Kidney (tissue), 14 donors: Measurements from ENCODE around the gene MFSD1. TPM values are rescaled to one million over a fixed set of nuclear protein-coding genes. Genes with fewer than 3 reads are reported as not detected.
A peak's percentile ranks its signal among the peaks of the same experiment; 100 is the strongest.

ENCODE experiments used
- DNase-seq, 5 donors: peaks; one replicate each; pipeline ENCODE4 v3.0.0-alpha.2; 2013 to 2020
- FAIRE-seq: peaks from 2 replicates; lab custom pipeline; 2012; peaks lifted over from hg19 to GRCh38; lab: Jason Lieb, UNC
- H3K27ac ChIP-seq, 2 donors: one replicate each; pipeline ENCODE4 v1.7.0; 2013; ENCODE audit warnings: low read depth in 2 of 2, low read length in 2 of 2, inconsistent platforms in 1 of 2
- H3K27me3 ChIP-seq: one replicate; pipeline ENCODE4 v1.7.1; 2013; ENCODE audit warnings: low read length, inconsistent platforms; ENCODE audit not compliant: control insufficient read depth, insufficient read depth
- H3K36me3 ChIP-seq, 3 donors: one replicate each; pipeline versions ENCODE4 v1.7.0 to v1.7.1; 2013; ENCODE audit warnings: low read length in 3 of 3, control low read depth in 1 of 3, inconsistent platforms in 1 of 3; ENCODE audit not compliant: insufficient read depth in 3 of 3, control insufficient read depth in 2 of 3
- H3K4me1 ChIP-seq, 3 donors: one replicate each; pipeline versions ENCODE4 v1.7.0 to v1.7.1; 2013; ENCODE audit warnings: low read length in 3 of 3, inconsistent platforms in 1 of 3, low read depth in 1 of 3; ENCODE audit not compliant: control insufficient read depth in 2 of 3, insufficient read depth in 2 of 3
- H3K4me3 ChIP-seq, 3 donors: one replicate each; pipeline versions ENCODE4 v1.7.0 to v1.8.1; 2013; ENCODE audit warnings: low read length in 3 of 3, control low read depth in 1 of 3, inconsistent platforms in 1 of 3
- H3K9ac ChIP-seq, 3 donors: one replicate each; pipeline versions ENCODE4 v1.7.0 to v1.7.1; 2013; ENCODE audit warnings: low read length in 3 of 3, control low read depth in 1 of 3, inconsistent platforms in 1 of 3
- H3K9me3 ChIP-seq, 3 donors: one replicate each; pipeline versions ENCODE4 v1.7.0 to v1.7.1; 2013; ENCODE audit warnings: low read length in 3 of 3, control low read depth in 1 of 3, inconsistent platforms in 1 of 3; ENCODE audit not compliant: control insufficient read depth in 2 of 3, insufficient read depth in 1 of 3
- CTCF ChIP-seq: IDR thresholded peaks from 3 replicates; pipeline ENCODE4 v1.5.1; 2012; ENCODE audit warnings: mild to moderate bottlenecking, moderate library complexity, borderline replicate concordance; ENCODE audit not compliant: insufficient read depth; ENCODE audit errors: extremely low read depth
- intact Hi-C: fragments of 100-400 bp; cut with DNase I; formaldehyde crosslinking; loops from one replicate; pipeline ENCODE4 v1.11.1; 2022
- polyA plus RNA-seq: library from polyadenylated mRNA; stranded (reverse); fragments of 350-450 nt; fragmentation: Illumina TruSeq; extraction: RNeasy Lipid Tissue Mini Kit (QIAGEN cat#74804); gene quantifications from one replicate; pipeline ENCODE4 v1.2.3, GENCODE V29; 2014; ENCODE audit warnings: low read depth, low replicate concordance; ENCODE audit not compliant: insufficient read depth
- total RNA-seq: library from RNA; stranded (reverse); fragmentation: NEBNext Ultra II Directional; extraction: Animal tissue kit (Norgen Biotek cat#: 25700); gene quantifications from one replicate; pipeline ENCODE4 v1.2.1, GENCODE V29; 2021
- donor health status: control.
- donor health status: control.
- donor health status: control.
- donor health status: control.
- donor health status: control.
- donor health status: DM: yes; HTN: yes; CAD: no.
- donor health status: Normal renal cell carcinoma (clear cell type).

MFSD1 gene
- total and polyA plus RNA-seq, 2 donors from 2014 or later, result 46.5 to 76.2 TPM

DNA sequence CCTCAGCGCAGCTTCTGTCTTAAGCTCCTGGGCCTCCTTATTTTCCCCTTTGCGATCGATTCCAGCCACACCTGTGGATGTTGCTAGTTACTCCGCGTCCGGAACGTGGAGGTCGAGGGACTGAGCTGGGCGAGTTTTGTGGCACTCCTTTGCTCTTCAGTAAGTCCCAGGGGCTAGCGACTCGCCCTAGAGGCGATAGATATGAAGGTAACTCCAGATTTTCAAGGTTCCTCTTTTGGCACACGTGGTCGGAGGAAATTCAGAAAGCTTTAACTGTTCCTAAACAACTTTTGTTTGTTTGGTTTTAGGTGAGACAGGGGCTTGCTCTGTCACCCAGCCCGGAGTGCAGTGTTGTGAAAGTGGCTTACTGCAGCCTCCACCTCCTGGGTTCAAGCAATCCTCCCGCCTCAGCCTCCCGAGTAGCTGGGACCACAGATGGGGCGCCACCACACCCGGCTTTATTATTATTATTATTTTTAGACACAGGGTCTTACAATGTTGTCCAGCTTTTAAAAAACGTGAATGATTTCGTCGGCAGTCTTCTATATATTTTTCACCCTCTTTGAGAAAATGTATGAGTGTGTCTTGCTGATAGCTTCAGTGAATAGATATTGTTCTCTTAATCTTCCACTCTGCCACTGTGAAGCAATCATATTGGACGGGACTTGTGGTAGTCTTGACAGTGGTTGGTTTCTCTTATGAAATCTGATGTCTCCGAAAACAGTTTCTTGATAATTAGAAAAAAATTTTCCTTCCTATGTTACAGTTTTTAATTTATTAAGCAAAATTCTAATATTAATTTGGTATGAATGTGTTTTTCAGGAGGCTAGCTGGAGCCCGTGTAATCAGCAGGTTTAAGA, 785 bp downstream of the MFSD1 start:
- intact Hi-C loops, result no loop called here
- no peaks in the 10 kb centered on the region for H3K27me3 ChIP-seq
- no peak for FAIRE-seq

DNA sequence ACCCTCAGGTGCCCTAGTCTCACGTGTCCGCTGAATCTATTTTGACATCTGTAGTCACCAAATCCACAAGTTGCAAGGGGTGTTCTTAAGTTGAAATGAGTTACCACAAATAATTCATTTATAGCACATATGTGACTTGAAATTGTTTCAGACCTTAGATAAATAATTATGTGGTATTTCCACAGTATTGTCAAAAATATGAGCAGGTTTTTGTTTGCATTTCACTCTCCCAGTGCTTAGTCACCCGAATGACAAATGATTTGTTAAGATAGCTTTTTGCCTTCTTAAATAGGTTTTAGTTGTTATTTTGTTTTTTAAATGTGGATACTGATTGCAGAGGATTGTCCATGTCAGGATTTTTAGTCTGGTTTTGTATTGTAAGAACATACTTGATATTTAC, 2.6 kb downstream of the MFSD1 start:
- H3K27ac ChIP-seq, result no peak overlapping the region
- FAIRE-seq (no peak), DNase-seq (no peak)
- peaks cover 0 to 8% (median 0%) of the 10 kb centered on the region in 3 donors for H3K4me1 ChIP-seq
- no peak overlapping the region for H3K9ac ChIP-seq
- no peak overlapping the region for H3K4me3 ChIP-seq
- TF ChIP-seq CTCF, result no peak
- no peaks in the 10 kb centered on the region for H3K9me3 ChIP-seq
- no peaks in the 10 kb centered on the region for H3K27me3 ChIP-seq
- intact Hi-C loops, result no loop called here
- H3K36me3 ChIP-seq, result peaks cover 1 to 12% (median 2%) of the 10 kb centered on the region in 3 donors

More for the DNA sequence above, 785 bp downstream of the MFSD1 start:
- TF ChIP-seq CTCF, result no peak
- Histone ChIP-seq H3K4me1 (peaks cover 0 to 8% (median 0%) of the 10 kb centered on the region in 3 donors), H3K9me3 (no peaks in the 10 kb centered on the region), H3K27ac (peak overlapping the region in 1 of 2 donors; percentile 75), H3K4me3 (peak overlapping the region; percentile 82 to 99 (median 91)), H3K9ac (peak overlapping the region; percentile 74 to 97 (median 85)), H3K36me3 (no peaks in the 10 kb centered on the region)
- no peak for DNase-seq

- Histone ChIP-seq H3K27ac (no peak overlapping the region), H3K9ac (no peak overlapping the region)
These were observed 6.8 kb downstream of the MFSD1 start for GRCh38 chr3:158808697-158809096.

More at GRCh38 chr3:158808697-158809096, 6.8 kb downstream of the MFSD1 start:
- no peak for TF ChIP-seq CTCF
- no peaks in the 10 kb centered on the region for H3K9me3 ChIP-seq
- DNase-seq (no peak), FAIRE-seq (no peak)
- peaks cover 2 to 29% (median 6%) of the 10 kb centered on the region in 3 donors for H3K36me3 ChIP-seq
- H3K4me1 ChIP-seq, result no peaks in the 10 kb centered on the region
- intact Hi-C loops, result no loop called here
- H3K4me3 ChIP-seq, result no peak overlapping the region
- H3K27me3 ChIP-seq, result no peaks in the 10 kb centered on the region
